Measurements from ENCODE around the gene IDH3B.
"Not testable (repeated sequence)": the region's sequence is repeated elsewhere in the genome, so short reads cannot be mapped to it uniquely, and the experiment has no call there.

Gene IDH3B

DNA sequence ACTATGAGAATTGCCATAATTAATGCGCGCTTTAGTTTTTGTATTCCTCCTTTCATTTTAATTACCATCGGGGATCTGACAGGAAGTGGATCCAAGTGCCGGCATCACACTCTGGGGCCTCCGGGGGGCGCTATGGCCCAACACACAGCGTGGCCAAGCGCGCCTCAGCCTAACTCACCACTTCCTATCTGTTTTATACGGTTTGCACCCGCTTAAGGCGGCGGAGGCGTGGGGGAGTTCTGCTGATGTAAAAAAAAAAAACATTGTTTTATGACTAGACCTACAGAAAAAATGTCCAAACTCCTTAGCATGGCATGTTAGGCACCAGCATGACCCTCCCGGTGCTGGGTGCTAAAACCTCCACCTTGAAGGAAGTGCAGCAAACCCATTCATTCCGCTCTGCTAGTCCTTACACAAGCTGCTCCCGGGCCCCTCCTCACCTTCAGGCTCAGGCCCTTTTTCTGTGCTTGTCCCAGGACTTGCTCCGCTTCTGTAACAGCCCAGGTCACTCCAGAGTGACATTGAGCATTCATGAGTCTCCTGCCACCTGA, 24.1 kb upstream of the IDH3B start:
- DNase-seq = peak; percentile 61
- Histone ChIP-seq H3K4me1 (no peaks in the 10 kb centered on the region), H3K4me3 (ENCODE audit: low read depth, low read length) (no peak overlapping the region), H3K27me3 (peaks cover 6% of the 10 kb centered on the region), H3K36me3 (no peaks in the 10 kb centered on the region), H3K9me3 (no peaks in the 10 kb centered on the region)
- TF ChIP-seq, protein P1, sequence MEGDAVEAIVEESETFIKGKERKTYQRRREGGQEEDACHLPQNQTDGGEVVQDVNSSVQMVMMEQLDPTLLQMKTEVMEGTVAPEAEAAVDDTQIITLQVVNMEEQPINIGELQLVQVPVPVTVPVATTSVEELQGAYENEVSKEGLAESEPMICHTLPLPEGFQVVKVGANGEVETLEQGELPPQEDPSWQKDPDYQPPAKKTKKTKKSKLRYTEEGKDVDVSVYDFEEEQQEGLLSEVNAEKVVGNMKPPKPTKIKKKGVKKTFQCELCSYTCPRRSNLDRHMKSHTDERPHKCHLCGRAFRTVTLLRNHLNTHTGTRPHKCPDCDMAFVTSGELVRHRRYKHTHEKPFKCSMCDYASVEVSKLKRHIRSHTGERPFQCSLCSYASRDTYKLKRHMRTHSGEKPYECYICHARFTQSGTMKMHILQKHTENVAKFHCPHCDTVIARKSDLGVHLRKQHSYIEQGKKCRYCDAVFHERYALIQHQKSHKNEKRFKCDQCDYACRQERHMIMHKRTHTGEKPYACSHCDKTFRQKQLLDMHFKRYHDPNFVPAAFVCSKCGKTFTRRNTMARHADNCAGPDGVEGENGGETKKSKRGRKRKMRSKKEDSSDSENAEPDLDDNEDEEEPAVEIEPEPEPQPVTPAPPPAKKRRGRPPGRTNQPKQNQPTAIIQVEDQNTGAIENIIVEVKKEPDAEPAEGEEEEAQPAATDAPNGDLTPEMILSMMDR (IDR thresholded peaks at IDR 0.05; ENCODE audit: low read depth, low read length) = peak; percentile 70

DNA sequence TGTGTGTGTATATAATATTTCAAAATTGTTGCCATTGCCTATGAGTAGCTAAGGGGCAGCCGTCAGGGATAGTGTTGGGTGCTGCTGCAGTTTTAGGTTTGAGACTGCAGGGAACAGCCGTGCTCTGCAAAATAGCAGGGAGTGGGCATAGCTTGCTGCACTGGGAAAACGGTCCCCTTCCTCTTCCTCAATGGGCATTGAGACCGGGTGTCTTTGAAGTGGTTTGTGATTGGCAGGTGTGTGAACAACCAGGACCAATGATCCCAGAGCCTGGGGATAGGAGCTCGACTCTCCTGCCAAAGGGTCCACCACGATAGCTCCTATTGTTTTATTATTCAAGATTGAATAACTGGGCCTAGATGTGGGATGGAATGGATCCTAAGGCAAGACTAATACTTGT, 23.5 kb upstream of the IDH3B start:
- H3K36me3 ChIP-seq = no peaks in the 10 kb centered on the region
- no peak overlapping the region for H3K4me3 ChIP-seq (ENCODE audit: low read depth, low read length)
- H3K9me3 ChIP-seq = no peaks in the 10 kb centered on the region
- peaks cover 6% of the 10 kb centered on the region for H3K27me3 ChIP-seq
- DNase-seq = no peak
- TF ChIP-seq, protein P1 (IDR thresholded peaks at IDR 0.05; ENCODE audit: low read depth, low read length) = no peak
- no peaks in the 10 kb centered on the region for H3K4me1 ChIP-seq

DNA sequence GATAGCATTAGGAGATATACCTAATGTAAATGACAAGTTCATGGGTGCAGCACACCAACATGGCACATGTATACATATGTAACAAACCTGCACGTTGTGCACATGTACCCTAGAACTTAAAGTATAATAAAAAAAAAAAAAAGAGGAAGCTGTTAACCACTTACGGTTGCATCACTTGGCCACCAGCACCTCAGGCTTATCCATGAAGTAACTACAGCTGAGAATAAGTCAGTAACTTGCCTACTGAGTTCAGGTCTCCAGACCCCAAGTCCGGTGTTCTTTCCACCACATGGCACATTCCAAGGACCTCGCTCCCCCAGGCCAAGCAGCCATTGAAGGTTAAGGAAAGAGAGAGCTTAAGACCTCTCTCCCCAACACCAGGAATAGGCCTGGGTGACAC, 20.8 kb upstream of the IDH3B start:
- not testable (repeated sequence) for H3K27me3 ChIP-seq; H3K4me3 ChIP-seq (ENCODE audit: low read depth, low read length); H3K9me3 ChIP-seq; DNase-seq; H3K4me1 ChIP-seq; H3K36me3 ChIP-seq

DNA sequence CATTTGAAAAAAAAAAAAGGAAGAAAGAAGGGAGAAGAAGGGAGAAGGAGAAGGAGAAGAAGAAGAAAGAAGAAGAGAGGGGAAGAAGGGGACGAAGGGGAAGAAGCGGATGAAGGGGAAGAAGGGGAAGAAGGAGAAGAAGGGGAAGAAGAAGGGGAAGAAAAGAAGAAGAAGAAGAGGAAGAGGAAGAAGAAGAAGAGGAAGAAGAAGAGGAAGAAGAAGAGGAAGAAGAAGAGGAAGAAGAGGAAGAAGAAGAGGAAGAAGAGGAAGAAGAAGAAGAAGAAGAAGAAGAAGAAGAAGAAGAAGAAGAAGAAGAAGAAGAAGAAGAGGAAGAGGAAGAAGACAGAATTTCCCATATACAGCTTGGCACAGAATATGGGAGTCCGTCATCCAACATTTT, 18.0 kb upstream of the IDH3B start:
- not testable (repeated sequence) for H3K27me3 ChIP-seq; H3K36me3 ChIP-seq; DNase-seq; H3K4me1 ChIP-seq; H3K4me3 ChIP-seq (ENCODE audit: low read depth, low read length); H3K9me3 ChIP-seq

DNA sequence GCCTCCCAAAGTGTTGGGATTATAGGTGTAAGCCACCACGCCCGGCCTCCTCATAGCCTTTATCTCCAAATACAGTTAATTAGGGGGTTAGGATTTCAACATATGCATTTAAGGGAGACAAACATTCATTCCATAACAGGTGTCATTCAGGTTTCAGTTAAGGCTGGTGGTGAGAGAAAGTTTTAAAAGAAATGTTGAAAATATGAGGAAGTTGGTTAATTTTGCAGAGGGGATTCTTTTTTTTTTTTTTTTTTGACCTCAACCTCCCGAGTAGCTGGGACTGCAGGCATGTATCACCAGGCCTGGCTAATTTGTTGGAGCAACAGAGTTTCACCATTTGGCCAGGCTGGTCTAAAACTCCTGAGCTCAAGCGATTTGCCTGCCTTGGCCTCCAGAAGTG, 16.0 kb upstream of the IDH3B start:
- no peaks in the 10 kb centered on the region for H3K9me3 ChIP-seq
- H3K4me1 ChIP-seq = no peaks in the 10 kb centered on the region
- H3K36me3 ChIP-seq = no peaks in the 10 kb centered on the region
- no peak overlapping the region for H3K4me3 ChIP-seq (ENCODE audit: low read depth, low read length)
- no peaks in the 10 kb centered on the region for H3K27me3 ChIP-seq
- no peak for DNase-seq
- TF ChIP-seq, protein P1 (IDR thresholded peaks at IDR 0.05; ENCODE audit: low read depth, low read length) = no peak

DNA sequence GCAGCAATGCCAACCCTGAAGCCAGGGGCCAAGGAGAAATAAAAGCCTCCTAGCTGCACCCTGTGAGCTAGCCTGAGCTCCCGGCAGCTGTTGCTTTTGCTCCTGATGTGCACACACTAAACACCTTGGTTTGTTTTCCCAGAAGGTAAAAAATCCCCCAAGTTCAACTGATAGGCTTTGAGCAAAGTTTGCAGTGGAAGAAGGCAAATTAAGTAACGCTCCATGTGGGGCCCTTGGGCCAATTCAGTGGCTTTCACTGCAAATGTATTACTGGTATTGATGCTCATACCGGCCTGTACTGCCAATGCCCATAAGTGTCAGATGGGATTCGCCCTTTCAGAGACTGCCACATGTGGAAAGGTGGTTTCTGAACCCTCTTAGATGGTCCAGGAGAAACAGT, 9.4 kb upstream of the IDH3B start:
- H3K4me1 ChIP-seq = no peaks in the 10 kb centered on the region
- H3K9me3 ChIP-seq = no peaks in the 10 kb centered on the region
- no peak for DNase-seq
- no peaks in the 10 kb centered on the region for H3K27me3 ChIP-seq
- TF ChIP-seq, protein P1 (IDR thresholded peaks at IDR 0.05; ENCODE audit: low read depth, low read length) = no peak
- no peak overlapping the region for H3K4me3 ChIP-seq (ENCODE audit: low read depth, low read length)
- H3K36me3 ChIP-seq = no peaks in the 10 kb centered on the region

DNA sequence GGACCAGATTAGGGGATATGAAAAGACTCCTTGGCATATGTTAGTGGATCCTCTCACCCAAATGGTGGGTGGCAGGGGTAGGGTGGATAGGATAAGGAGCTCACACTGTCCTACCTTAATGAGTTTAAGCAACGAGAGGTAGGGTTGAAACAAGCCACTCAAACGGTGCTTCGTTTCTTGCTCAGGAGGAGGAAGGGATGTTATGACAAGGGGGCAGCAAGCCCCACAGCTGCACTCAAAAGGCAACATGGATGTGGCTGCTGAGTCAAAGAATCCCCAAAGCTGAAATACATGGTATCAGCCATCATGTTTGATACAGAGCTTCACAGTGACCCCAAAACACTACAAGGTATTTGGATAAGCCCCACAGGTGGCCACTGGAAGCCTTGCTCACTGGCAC, 8.4 kb upstream of the IDH3B start:
- H3K9me3 ChIP-seq = no peaks in the 10 kb centered on the region
- no peaks in the 10 kb centered on the region for H3K4me1 ChIP-seq
- H3K36me3 ChIP-seq = no peaks in the 10 kb centered on the region
- H3K27me3 ChIP-seq = no peaks in the 10 kb centered on the region
- TF ChIP-seq, protein P1 (IDR thresholded peaks at IDR 0.05; ENCODE audit: low read depth, low read length) = no peak
- H3K4me3 ChIP-seq (ENCODE audit: low read depth, low read length) = no peak overlapping the region
- DNase-seq = no peak
